Ovary (tissue), 3 donors: ENCODE results near the gene ICAM4.

Source experiments
- CTCF ChIP-seq, 3 donors: fragments of 450-650 bp in 2 of 3; fragments of 200-600 bp in 1 of 3; IDR thresholded peaks; one replicate each; pipeline versions ENCODE4 v1.5.1 to v1.8.0; 2016 to 2022; ENCODE audit warnings: antibody characterized with exemption in 3 of 3, mild to moderate bottlenecking in 1 of 3
- POLR2A ChIP-seq: fragments of 450-650 bp; IDR thresholded peaks from one replicate; pipeline ENCODE4 v1.6.1; 2017; ENCODE audit warnings: antibody characterized with exemption, mild to moderate bottlenecking, moderate library complexity
- donor health status: DM: no; HTN: no; CAD: no.

DNA sequence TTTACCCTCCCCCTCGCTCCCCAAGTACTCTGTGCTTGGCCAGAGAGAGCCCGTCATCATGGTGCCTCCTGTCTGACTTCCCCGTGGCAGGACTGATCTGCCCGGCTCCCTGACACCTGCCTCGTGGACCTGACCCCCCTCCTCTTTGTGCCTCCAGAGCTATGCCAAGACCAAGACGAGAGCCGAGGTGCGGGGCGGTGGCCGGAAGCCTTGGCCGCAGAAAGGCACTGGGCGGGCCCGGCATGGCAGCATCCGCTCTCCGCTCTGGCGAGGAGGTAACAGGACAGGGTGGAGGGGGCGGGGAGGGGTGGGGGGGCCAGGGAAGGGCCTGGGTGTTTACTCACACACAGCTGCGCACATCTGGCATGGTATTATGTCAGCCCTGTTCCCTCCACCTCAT, 30.2 kb upstream of the ICAM4 start:
- TF ChIP-seq CTCF (IDR thresholded peaks at IDR 0.05), result no peak
- no peak for TF ChIP-seq POLR2A
